Bronchial epithelial cell (primary cell): ENCODE results near the gene PCSK5. TPM values are rescaled to one million over a fixed set of nuclear protein-coding genes. Genes with fewer than 3 reads are reported as not detected.

Experiments
- DNase-seq: peaks from one replicate; pipeline ENCODE4 v3.0.0-alpha.2; 2010; ENCODE audit warnings: low read depth
- FAIRE-seq: peaks from 2 replicates; lab custom pipeline; 2011; peaks lifted over from hg19 to GRCh38; lab: Jason Lieb, UNC
- H3K27me3 ChIP-seq: 2 replicates; pipeline ENCODE4 v1.5.1; 2011; ENCODE audit warnings: low read length; ENCODE audit not compliant: control insufficient read depth, insufficient read depth
- H3K36me3 ChIP-seq: 2 replicates; pipeline ENCODE4 v1.5.1; 2011; ENCODE audit warnings: low read length; ENCODE audit not compliant: control insufficient read depth, insufficient read depth
- H3K4me3 ChIP-seq: 2 replicates; pipeline ENCODE4 v1.5.1; 2011; ENCODE audit warnings: mild to moderate bottlenecking, low read depth, low read length, control low read depth
- total RNA-seq: library from RNA; depleted of rRNA; stranded (reverse); fragments of >200 nt; gene quantifications from 2 replicates; pipeline ENCODE4 v1.2.1, GENCODE V29; 2014
- TF ChIP-seq, protein P1 (sequence below): IDR thresholded peaks from 2 replicates; pipeline ENCODE4 v1.5.1; 2011; ENCODE audit warnings: mild to moderate bottlenecking, moderate library complexity, low read length, control low read depth, inconsistent platforms; ENCODE audit not compliant: insufficient read depth, severe bottlenecking

PCSK5 gene
- total RNA-seq, 1 donor from 2014 or later = 4.2 TPM

DNA sequence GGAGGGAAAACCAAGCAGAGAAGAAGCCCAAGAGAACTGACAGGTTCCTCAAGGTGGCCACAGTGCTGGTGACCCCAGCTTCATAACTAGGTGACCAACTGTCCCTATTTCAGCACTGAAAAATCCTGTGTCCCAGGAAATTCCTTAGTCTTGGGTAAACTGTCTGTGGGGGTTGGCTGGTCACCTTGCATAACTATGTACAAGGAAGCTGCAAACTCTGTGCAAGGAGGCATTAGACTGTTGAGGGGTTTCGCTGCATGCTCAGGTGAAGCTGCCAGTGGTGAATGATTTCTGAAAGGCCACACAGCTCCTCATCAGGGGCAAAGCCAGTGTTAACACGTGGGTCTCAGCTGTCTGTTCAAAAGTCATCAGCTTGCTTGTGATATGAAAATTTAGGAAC, 36.9 kb downstream of the PCSK5 start:
- FAIRE-seq = no peak
- DNase-seq = no peak
- no peaks in the 10 kb centered on the region for H3K27me3 ChIP-seq
- no peaks in the 10 kb centered on the region for H3K36me3 ChIP-seq
- TF ChIP-seq, protein P1, sequence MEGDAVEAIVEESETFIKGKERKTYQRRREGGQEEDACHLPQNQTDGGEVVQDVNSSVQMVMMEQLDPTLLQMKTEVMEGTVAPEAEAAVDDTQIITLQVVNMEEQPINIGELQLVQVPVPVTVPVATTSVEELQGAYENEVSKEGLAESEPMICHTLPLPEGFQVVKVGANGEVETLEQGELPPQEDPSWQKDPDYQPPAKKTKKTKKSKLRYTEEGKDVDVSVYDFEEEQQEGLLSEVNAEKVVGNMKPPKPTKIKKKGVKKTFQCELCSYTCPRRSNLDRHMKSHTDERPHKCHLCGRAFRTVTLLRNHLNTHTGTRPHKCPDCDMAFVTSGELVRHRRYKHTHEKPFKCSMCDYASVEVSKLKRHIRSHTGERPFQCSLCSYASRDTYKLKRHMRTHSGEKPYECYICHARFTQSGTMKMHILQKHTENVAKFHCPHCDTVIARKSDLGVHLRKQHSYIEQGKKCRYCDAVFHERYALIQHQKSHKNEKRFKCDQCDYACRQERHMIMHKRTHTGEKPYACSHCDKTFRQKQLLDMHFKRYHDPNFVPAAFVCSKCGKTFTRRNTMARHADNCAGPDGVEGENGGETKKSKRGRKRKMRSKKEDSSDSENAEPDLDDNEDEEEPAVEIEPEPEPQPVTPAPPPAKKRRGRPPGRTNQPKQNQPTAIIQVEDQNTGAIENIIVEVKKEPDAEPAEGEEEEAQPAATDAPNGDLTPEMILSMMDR = no peak
- H3K4me3 ChIP-seq = no peak overlapping the region

DNA sequence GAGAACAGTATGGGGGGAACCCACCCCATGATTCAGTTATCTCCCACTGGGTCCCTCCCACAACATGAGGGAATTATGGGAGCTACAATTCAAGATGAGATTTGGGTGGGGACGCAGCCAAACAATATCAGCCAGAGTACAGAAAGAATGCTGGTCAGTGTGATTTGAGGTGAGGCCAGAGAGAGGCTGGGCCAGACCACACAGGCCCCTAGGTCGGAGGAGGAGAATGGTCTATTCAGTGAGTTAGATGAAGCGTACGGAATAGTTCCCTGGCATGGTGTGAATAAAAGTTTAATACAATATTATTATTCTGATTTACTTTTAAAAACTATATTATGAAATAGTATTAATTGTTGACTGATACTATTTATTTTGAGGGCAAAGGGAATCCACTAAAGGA, 39.7 kb downstream of the PCSK5 start:
- Histone ChIP-seq H3K27me3 (no peaks in the 10 kb centered on the region), H3K4me3 (no peak overlapping the region), H3K36me3 (no peaks in the 10 kb centered on the region)
- TF ChIP-seq, protein P1 = no peak
- FAIRE-seq (no peak), DNase-seq (no peak)

DNA sequence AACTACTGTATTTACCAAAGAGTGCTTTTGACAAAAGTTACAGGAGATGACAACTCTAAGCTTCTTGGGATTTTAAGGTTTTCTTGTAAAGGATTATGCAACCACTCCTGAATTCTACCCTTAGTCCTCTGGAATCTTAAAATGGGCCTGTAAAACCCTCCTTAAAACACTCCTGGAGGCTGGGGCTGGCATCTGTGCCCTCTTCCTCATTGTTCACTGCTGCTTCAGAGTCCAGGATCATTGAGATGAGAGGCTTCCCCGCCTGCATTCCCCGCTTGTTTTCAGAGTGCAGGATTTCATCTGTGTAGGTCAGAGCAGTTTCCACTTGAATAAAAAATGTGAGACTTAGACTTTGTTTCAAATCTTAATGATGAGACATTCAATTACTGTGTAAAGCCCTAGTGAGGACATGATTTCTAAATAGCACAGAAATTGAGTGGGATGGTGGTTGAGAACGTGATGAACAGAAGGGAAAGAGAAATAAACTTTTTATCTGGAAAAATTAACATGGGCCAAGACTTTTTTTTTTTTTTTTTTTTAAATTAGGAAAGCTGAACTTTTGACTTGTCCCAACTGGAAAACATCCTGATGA, 40.4 kb downstream of the PCSK5 start:
- DNase-seq = no peak
- H3K27me3 ChIP-seq = no peaks in the 10 kb centered on the region
- no peaks in the 10 kb centered on the region for H3K36me3 ChIP-seq
- no peak for FAIRE-seq
- no peak overlapping the region for H3K4me3 ChIP-seq
- TF ChIP-seq, protein P1 = no peak

DNA sequence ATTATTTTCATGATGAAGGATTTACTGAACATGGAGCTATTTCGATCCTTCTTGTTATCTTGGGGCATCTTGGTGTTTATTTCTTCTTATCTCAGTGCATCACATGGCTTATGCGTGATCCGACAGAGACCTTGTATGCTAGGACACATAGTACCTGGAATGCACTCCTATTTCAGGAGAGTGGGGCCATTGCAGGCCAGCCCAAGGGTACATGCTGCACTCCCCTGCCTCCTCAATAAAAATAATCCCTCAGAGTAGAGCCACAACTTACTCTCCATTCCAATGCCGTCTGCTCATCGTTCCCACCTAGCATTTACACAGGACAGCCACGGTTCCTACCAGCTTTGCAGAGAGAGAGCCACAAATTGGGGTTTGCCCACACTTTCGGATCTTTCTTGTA, 43.5 kb downstream of the PCSK5 start:
- no peak for DNase-seq
- no peak for FAIRE-seq
- Histone ChIP-seq H3K27me3 (no peaks in the 10 kb centered on the region), H3K4me3 (no peak overlapping the region), H3K36me3 (no peaks in the 10 kb centered on the region)
- TF ChIP-seq, protein P1 = no peak

DNA sequence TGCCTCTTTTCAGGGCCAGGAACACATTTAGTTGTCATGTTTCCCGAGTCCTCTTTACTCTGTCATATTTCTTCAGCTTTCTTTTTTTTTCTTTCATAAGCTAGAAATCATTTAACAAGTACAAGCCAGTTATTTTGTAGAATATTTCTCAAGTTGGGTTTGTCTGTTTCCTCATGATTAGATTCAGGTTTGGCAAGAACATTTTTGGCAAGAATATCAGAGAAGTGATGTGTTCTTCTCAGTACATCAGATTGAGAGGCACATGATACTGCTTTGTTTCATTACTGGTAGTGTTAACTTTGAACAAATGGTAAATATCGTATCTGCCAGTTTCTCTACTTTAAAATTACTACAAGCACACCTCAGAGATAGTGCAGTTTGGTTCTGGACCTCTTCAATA, 45.1 kb downstream of the PCSK5 start:
- H3K4me3 ChIP-seq = no peak overlapping the region
- H3K27me3 ChIP-seq = no peaks in the 10 kb centered on the region
- TF ChIP-seq, protein P1 = no peak
- H3K36me3 ChIP-seq = no peaks in the 10 kb centered on the region
- no peak for FAIRE-seq
- no peak for DNase-seq
